Ishikawa (cell line): ENCODE data around the gene ADAT1.
A peak's percentile ranks its signal among the peaks of the same experiment; 100 is the strongest.

Source experiments
- CEBPB ChIP-seq: IDR thresholded peaks from 2 replicates; pipeline ENCODE4 v1.6.1; 2012
- CREB1 ChIP-seq: IDR thresholded peaks from 2 replicates; pipeline ENCODE4 v1.6.1; 2012; ENCODE audit warnings: low read depth
- EGR1 ChIP-seq: IDR thresholded peaks from 2 replicates; pipeline ENCODE4 v1.6.1; 2012
- EP300 ChIP-seq: IDR thresholded peaks from 2 replicates; pipeline ENCODE4 v1.6.1; 2012; ENCODE audit warnings: borderline replicate concordance
- FOXM1 ChIP-seq: IDR thresholded peaks from 2 replicates; pipeline ENCODE4 v1.6.1; 2012; ENCODE audit warnings: low read depth, borderline replicate concordance
- NFIC ChIP-seq: IDR thresholded peaks from 2 replicates; pipeline ENCODE4 v1.6.1; 2012
- RAD21 ChIP-seq: IDR thresholded peaks from 2 replicates; pipeline ENCODE4 v1.6.1; 2012; ENCODE audit warnings: low read depth
- TAF1 ChIP-seq: IDR thresholded peaks from 2 replicates; pipeline ENCODE4 v1.6.1; 2012; ENCODE audit warnings: low read depth, mild to moderate bottlenecking
- TCF12 ChIP-seq: IDR thresholded peaks from 2 replicates; pipeline ENCODE4 v1.6.1; 2012; ENCODE audit warnings: low read depth
- TEAD4 ChIP-seq: IDR thresholded peaks from 2 replicates; pipeline ENCODE4 v1.6.1; 2012
- USF1 ChIP-seq: IDR thresholded peaks from 2 replicates; pipeline ENCODE4 v1.6.1; 2012
- YY1 ChIP-seq: IDR thresholded peaks from 2 replicates; pipeline ENCODE4 v1.6.1; 2012; ENCODE audit warnings: low read depth
- ZBTB7A ChIP-seq: IDR thresholded peaks from 2 replicates; pipeline ENCODE4 v1.6.1; 2012; ENCODE audit warnings: low read depth
- TF ChIP-seq, protein P1 (sequence below): IDR thresholded peaks from 2 replicates; pipeline ENCODE4 v1.6.1; 2012; ENCODE audit warnings: low read depth, mild to moderate bottlenecking
- TF ChIP-seq, protein P2 (sequence below): IDR thresholded peaks from 2 replicates; pipeline ENCODE4 v1.6.1; 2012

ADAT1 gene

GRCh38 chr16:75576384-75576811 is 46.7 kb downstream of the ADAT1 start:
- no peak for TF ChIP-seq NFIC
- TF ChIP-seq FOXM1: no peak
- TF ChIP-seq RAD21: no peak
- no peak for TF ChIP-seq CREB1
- no peak for TF ChIP-seq EP300
- no peak for TF ChIP-seq ZBTB7A
- no peak for TF ChIP-seq TCF12
- TF ChIP-seq CEBPB: no peak
- TF ChIP-seq, protein P1, sequence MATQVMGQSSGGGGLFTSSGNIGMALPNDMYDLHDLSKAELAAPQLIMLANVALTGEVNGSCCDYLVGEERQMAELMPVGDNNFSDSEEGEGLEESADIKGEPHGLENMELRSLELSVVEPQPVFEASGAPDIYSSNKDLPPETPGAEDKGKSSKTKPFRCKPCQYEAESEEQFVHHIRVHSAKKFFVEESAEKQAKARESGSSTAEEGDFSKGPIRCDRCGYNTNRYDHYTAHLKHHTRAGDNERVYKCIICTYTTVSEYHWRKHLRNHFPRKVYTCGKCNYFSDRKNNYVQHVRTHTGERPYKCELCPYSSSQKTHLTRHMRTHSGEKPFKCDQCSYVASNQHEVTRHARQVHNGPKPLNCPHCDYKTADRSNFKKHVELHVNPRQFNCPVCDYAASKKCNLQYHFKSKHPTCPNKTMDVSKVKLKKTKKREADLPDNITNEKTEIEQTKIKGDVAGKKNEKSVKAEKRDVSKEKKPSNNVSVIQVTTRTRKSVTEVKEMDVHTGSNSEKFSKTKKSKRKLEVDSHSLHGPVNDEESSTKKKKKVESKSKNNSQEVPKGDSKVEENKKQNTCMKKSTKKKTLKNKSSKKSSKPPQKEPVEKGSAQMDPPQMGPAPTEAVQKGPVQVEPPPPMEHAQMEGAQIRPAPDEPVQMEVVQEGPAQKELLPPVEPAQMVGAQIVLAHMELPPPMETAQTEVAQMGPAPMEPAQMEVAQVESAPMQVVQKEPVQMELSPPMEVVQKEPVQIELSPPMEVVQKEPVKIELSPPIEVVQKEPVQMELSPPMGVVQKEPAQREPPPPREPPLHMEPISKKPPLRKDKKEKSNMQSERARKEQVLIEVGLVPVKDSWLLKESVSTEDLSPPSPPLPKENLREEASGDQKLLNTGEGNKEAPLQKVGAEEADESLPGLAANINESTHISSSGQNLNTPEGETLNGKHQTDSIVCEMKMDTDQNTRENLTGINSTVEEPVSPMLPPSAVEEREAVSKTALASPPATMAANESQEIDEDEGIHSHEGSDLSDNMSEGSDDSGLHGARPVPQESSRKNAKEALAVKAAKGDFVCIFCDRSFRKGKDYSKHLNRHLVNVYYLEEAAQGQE: no peak

DNA sequence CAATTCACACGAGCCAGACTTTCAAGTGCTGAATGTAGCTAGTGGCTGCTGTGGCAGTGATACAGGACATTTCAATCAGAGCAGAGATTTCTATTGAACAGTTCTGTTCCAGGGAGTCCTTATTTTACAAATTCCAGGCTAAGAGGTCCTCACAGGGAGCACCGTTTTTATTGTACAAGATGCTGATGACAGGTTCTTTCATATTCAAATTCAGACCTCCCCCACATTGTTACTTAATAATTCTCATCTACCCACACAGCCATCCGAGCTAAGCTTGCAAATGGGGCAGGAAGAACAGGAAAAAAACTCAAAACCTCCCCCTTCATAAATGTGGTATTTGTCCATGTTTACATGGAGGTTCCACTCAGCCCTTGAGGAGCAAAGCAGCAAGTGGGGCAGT is 47.1 kb downstream of the ADAT1 start:
- no peak for TF ChIP-seq FOXM1
- TF ChIP-seq, protein P1: no peak
- no peak for TF ChIP-seq NFIC
- no peak for TF ChIP-seq TEAD4
- TF ChIP-seq YY1: no peak
- no peak for TF ChIP-seq TCF12
- no peak for TF ChIP-seq EGR1
- TF ChIP-seq CEBPB: no peak
- TF ChIP-seq, protein P2, sequence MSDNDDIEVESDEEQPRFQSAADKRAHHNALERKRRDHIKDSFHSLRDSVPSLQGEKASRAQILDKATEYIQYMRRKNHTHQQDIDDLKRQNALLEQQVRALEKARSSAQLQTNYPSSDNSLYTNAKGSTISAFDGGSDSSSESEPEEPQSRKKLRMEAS: no peak
- TF ChIP-seq ZBTB7A: no peak
- TF ChIP-seq TAF1: no peak
- TF ChIP-seq EP300: no peak
- TF ChIP-seq CREB1: no peak

DNA sequence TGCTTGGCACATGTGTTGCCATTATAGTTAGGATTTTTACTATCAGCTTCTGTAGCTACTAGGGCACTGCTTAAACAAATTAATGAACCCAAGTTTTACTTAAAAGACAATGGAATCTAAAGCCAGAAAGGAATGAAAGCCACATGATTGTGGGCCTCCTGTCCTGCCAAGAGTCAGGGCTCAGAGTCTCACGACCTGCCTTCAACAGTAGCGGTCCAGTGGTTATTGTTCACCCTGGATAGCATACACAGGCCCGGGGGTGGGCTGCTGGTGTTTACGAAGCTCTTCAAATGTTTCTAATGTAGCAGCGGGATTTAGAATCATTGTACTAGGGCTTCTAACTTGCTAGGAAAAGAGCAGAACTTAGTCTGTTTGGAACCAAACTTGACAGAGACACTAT is 49.1 kb downstream of the ADAT1 start:
- TF ChIP-seq ZBTB7A: no peak
- TF ChIP-seq EP300: no peak
- TF ChIP-seq, protein P1: no peak
- TF ChIP-seq EGR1: no peak
- no peak for TF ChIP-seq USF1
- no peak for TF ChIP-seq FOXM1
- TF ChIP-seq, protein P2: no peak
- no peak for TF ChIP-seq TEAD4
- no peak for TF ChIP-seq NFIC
- no peak for TF ChIP-seq CREB1
- TF ChIP-seq TCF12: no peak
- no peak for TF ChIP-seq RAD21
- TF ChIP-seq YY1: no peak
- TF ChIP-seq CEBPB: no peak
- no peak for TF ChIP-seq TAF1

DNA sequence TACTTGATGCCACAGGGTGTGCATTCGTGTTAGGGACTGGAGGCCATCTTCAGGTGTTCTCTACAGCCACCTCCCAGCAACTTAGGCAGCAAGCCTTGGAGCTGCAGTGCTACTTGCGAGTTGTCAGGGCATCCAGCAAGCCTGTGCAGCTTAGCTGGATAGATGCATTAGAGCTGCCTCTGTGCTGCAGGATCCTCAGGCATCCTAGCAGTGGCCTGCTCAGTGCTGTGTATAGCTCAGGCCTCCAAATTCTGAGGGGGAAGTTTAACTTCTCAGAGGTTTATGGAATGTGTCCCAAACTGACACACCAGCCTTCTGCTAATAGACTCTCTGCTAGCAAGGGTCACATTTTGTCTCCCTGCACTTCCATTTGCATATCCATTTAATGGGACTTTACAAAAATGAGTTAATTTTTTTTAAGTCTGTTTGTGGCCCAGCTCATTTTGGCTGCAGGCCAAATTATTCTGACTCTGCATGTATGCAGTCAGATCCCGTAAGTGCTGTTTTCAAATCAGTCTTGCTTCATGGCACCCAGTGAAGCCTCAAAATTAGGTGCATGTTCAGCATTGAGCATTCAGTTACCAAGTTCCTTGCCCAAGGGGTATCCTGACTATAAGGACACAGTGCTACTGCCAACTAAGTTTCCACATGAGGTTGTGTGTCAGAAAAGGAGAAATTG is 50.1 kb downstream of the ADAT1 start:
- TF ChIP-seq USF1: no peak
- TF ChIP-seq EP300: no peak
- TF ChIP-seq NFIC: peak; percentile 44; the same call in 1 of the 2 replicates
- no peak for TF ChIP-seq FOXM1
- TF ChIP-seq, protein P1: no peak
- TF ChIP-seq YY1: no peak
